ENCODE data around the gene DKK2.

- no peak for TF ChIP-seq CTCF (IDR thresholded peaks at IDR 0.05; ENCODE audit: low read length)
- TF ChIP-seq EZH2 (IDR thresholded peaks at IDR 0.05; ENCODE audit: borderline replicate concordance, low read length) = no peak
Measured at GRCh38 chr4:106907216-106907615, 128.9 kb downstream of the DKK2 start.
